Muscle layer of duodenum (tissue), 2 donors: ENCODE data around the gene NTSR1.

Source experiments
- H3K27ac ChIP-seq: one replicate; pipeline ENCODE4 v1.7.0; 2013; ENCODE audit warnings: mild to moderate bottlenecking, low read length
- H3K27me3 ChIP-seq: one replicate; pipeline ENCODE4 v1.7.0; 2013; ENCODE audit warnings: low read depth, mild to moderate bottlenecking, control low read depth, low read length
- H3K36me3 ChIP-seq, 2 donors: one replicate each; pipeline ENCODE4 v1.7.0; 2013; ENCODE audit warnings: low read length in 2 of 2, control low read depth in 1 of 2, mild to moderate bottlenecking in 1 of 2; ENCODE audit not compliant: insufficient read depth in 2 of 2, control insufficient read depth in 1 of 2
- H3K4me1 ChIP-seq, 2 donors: one replicate each; pipeline ENCODE4 v1.7.0; 2013; ENCODE audit warnings: low read length in 2 of 2, mild to moderate bottlenecking in 2 of 2, control low read depth in 1 of 2, moderate library complexity in 1 of 2; ENCODE audit not compliant: insufficient read depth in 2 of 2, control insufficient read depth in 1 of 2
- H3K4me3 ChIP-seq, 2 donors: one replicate each; pipeline ENCODE4 v1.7.0; 2013; ENCODE audit warnings: low read length in 2 of 2, low read depth in 1 of 2, mild to moderate bottlenecking in 1 of 2
- H3K9me3 ChIP-seq, 2 donors: one replicate each; pipeline ENCODE4 v1.7.0; 2013; ENCODE audit warnings: low read length in 2 of 2, control low read depth in 1 of 2, mild to moderate bottlenecking in 1 of 2; ENCODE audit not compliant: control insufficient read depth in 1 of 2
- donor health status: healthy.

The NTSR1 gene

DNA sequence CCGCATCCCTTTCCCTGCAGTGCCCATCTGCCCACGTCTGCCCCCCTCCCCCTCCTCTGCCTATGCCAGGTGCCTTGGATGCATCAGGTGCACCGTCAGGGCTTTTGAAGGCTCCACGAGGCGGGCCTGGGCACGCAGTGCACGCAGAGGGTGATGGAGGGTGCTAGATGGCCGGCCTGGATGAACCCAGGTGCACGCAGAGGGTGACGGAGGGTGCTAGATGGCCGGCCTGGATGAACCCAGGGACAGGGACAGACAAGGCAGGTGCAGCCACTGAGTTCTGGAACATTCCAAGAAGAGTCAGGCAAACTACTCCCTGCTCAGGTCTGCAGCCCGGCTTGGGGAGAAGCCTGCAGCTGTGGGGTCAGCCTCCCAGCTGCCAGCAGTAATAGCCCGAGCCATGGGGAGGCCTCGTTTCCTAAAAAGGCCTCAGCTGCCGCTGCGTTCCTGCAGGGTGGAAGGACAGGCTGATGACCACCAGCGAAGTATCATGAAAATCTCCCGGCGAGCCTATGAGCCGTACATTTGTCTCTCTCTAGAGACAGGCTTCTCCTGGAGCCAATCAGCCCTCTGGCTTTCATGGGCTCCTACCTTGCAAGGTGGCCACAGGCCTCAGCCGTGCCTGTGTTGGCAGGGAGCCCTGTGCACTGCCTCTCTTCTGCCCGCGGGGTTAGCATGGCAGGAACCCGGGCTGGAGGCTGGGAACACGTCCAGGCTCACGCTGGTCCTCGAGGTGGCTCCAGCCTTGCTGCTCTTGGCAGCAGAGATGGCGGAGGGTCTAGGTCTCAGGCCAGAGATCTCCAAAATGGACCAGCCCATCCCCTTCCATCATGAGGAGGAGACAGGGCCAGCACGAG lies 29.6 kb downstream of the NTSR1 start:
- H3K9me3 ChIP-seq: no peaks in the 10 kb centered on the region
- H3K4me1 ChIP-seq: peaks cover 0 to 12% of the 10 kb centered on the region in 2 donors
- no peak overlapping the region for H3K4me3 ChIP-seq
- H3K27ac ChIP-seq: no peak overlapping the region
- no peaks in the 10 kb centered on the region for H3K36me3 ChIP-seq
- peaks cover 12% of the 10 kb centered on the region for H3K27me3 ChIP-seq

DNA sequence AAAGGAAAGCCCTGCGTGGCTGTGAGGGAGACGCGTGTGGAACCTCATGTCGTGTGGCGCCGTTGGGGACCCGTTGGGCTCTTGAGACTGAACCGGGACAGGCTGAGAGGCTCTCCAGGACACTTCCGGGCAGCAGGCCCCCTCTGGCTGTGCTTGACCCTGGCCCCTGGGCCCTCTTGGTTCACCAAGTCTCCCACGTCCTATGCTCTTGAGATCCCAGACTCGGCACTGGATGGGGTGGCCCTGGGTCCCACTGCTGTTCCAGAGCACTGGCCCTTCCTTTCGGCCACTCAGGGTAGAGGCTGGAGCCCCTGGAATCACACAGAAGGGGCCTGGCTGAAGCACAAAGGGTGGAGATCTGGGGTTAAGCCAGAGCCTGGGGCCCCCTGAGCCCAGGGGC lies 30.4 kb downstream of the NTSR1 start:
- Histone ChIP-seq H3K36me3 (no peaks in the 10 kb centered on the region), H3K4me1 (peaks cover 0 to 12% of the 10 kb centered on the region in 2 donors), H3K27me3 (peaks cover 12% of the 10 kb centered on the region), H3K27ac (no peak overlapping the region), H3K9me3 (no peaks in the 10 kb centered on the region), H3K4me3 (no peak overlapping the region)

DNA sequence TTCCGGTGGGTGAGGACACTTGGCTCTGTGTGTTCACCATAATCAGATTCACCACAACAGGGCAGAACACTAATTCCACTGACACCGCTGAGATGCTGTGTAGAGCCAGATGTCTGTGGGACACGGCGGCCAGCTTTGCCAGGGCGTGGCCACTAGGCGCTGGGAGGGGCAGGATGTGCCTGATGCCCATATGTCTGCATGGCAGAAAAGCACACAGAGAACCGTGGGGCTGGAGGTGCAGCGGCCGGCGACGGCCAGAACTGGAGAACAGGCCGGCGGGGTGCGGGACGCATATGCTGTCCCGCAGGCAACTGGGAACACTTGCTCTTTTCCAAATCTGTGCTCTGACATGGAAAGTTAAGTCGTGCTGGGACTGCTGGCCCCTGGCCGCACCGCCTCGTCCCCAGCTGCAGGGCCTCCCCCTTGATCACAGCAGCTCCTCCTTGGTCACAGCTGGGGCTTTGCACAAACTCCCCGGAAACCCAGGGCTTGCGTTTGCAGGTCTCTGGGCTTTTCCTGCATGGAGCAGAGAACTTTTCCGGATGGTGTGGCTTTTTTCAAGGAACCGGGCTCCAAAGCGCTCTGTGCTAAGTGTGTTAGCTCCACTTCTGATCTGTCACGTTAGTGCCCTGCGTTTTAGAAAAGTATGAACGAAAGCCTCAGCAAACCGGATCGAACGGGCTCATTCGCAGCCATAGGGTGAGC lies 31.1 kb downstream of the NTSR1 start:
- H3K4me3 ChIP-seq: peak overlapping the region in 1 of 2 donors; percentile 17
- peaks cover 12% of the 10 kb centered on the region for H3K27me3 ChIP-seq
- H3K27ac ChIP-seq: no peak overlapping the region
- no peaks in the 10 kb centered on the region for H3K36me3 ChIP-seq
- no peaks in the 10 kb centered on the region for H3K9me3 ChIP-seq
- H3K4me1 ChIP-seq: peaks cover 0 to 12% of the 10 kb centered on the region in 2 donors

DNA sequence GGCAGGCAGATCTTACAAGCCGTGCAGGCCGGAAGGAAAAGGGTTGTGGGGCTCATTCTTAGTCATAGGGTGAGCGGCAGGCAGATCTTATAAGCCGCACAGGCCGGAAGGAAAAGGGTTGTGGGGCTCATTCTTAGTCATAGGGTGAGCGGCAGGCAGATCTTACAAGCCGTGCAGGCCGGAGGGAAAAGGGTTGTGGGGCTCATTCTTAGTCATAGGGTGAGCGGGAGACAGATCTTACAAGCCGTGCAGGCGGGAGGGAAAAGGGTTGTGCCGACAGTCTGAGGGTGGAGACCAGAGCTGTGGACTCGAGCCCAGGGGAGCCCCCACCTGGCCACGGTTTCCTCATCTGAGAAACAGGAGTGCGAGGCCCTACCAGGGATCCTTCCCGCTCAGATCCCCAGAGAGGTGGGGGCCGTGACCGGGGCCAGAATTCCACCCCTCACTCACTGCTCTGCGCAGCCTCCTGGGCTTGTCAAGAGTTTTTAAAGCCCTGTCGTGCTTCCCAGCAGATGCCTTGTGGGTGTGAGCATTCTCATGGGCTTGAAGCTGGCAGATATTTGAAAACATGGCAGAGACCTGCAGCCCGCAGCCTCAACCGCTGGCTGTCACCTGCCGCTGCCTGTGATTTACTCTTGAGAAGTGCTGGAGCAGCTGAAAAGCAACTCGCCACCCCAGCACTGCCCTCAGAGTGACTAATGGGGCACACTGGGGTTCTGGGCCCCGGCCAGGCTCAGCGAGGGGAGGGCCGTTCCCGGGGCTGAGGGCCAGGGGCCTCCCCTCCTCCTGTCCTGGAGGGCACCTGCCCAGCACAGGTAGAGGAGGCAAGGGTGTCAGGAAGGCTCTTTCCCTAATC lies 31.9 kb downstream of the NTSR1 start:
- Histone ChIP-seq H3K4me3 (no peak overlapping the region), H3K27ac (no peak overlapping the region), H3K4me1 (peaks cover 0 to 12% of the 10 kb centered on the region in 2 donors), H3K9me3 (no peaks in the 10 kb centered on the region), H3K27me3 (peaks cover 12% of the 10 kb centered on the region), H3K36me3 (no peaks in the 10 kb centered on the region)

DNA sequence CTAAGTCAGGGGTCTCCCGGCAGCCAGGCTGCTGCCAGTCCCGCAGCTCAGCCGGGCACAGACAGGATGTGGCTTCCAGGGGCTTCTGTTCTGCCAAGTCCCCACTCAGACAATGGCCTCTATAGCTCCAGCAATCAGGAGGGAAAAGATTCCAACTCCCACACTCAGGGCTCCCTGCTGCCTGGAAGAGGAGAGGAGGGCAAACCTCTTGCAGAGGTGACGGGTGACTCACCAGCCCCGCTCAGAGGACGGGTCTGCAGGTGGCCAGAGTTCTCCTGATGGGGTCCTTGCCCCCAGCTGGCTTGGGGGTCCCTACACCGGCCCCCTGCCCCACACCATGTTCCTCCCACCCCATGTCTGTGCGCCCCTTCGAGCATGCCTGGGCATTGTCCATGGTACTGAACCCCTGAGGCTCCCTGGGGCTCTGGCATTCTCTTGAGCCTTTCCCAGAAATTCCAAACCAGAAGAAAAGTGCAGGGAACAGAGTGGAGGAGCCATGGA lies 32.6 kb downstream of the NTSR1 start:
- no peak overlapping the region for H3K27ac ChIP-seq

DNA sequence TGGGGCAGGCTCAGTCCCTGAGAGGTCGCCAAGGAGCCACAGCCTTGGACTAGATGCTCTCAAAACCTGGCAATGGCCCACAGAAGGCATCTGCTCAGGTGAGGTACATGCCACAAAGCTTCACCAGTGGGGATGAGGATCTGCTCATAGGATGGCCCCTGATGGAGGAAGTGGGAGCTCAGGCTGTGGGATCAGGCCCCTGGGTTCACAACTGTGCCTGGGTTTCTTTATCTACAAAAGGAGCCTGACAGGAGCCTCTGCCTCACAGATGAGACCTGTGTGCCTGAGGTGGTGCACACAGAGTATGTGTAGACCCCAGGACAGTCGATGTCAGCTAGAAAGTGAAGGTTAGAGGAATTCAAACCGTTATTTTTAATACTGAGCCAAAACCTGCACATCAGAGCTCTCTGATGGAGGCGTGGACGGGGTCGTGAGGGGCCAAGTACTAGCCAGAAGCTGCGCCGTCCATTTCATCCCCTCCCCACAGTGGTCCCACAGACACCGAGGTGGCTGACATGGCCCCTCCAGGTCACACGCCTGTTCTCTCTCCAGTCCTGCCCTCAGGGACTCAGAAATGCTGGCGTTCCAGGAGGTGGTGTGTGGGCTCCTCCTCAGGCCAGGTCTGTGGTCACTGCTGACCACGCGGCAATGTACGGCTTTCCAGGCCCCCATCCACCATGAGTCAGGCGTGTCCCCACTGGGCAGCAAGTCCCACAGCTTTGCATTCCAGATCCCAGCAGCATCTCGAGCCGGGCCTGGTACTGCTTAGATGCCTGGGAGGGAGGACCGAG lies 33.3 kb downstream of the NTSR1 start:
- Histone ChIP-seq H3K4me3 (no peak overlapping the region), H3K36me3 (no peaks in the 10 kb centered on the region), H3K9me3 (no peaks in the 10 kb centered on the region), H3K4me1 (peaks cover 0 to 12% of the 10 kb centered on the region in 2 donors), H3K27me3 (peaks cover 12% of the 10 kb centered on the region), H3K27ac (no peak overlapping the region)

More for the DNA sequence above, 32.6 kb downstream of the NTSR1 start:
- H3K36me3 ChIP-seq: no peaks in the 10 kb centered on the region
- H3K9me3 ChIP-seq: no peaks in the 10 kb centered on the region
- H3K4me1 ChIP-seq: peaks cover 0 to 12% of the 10 kb centered on the region in 2 donors
- H3K27me3 ChIP-seq: peaks cover 12% of the 10 kb centered on the region
- H3K4me3 ChIP-seq: no peak overlapping the region

DNA sequence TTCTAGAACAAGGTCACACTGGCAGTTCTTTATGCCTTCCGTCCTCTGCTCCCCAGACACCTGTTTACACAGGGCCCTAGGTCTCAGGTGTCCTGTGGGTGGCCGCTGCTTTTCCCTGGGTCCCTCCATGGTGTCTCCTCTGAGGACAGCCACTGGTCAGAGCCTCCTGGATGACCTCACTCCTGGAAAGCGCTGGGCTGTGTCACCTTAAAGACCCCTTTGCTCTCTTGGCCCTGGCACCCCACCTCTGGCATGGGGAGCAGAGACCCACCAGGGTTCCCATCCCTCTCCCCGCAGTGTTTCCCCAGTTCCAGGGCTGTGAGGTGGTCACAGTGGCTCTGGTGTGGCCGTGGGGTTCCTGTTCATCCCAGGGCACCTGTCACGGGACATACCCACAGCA lies 33.9 kb downstream of the NTSR1 start:
- Histone ChIP-seq H3K9me3 (no peaks in the 10 kb centered on the region), H3K4me1 (peaks cover 0 to 12% of the 10 kb centered on the region in 2 donors), H3K27me3 (peaks cover 12% of the 10 kb centered on the region), H3K36me3 (no peaks in the 10 kb centered on the region), H3K27ac (no peak overlapping the region), H3K4me3 (no peak overlapping the region)

DNA sequence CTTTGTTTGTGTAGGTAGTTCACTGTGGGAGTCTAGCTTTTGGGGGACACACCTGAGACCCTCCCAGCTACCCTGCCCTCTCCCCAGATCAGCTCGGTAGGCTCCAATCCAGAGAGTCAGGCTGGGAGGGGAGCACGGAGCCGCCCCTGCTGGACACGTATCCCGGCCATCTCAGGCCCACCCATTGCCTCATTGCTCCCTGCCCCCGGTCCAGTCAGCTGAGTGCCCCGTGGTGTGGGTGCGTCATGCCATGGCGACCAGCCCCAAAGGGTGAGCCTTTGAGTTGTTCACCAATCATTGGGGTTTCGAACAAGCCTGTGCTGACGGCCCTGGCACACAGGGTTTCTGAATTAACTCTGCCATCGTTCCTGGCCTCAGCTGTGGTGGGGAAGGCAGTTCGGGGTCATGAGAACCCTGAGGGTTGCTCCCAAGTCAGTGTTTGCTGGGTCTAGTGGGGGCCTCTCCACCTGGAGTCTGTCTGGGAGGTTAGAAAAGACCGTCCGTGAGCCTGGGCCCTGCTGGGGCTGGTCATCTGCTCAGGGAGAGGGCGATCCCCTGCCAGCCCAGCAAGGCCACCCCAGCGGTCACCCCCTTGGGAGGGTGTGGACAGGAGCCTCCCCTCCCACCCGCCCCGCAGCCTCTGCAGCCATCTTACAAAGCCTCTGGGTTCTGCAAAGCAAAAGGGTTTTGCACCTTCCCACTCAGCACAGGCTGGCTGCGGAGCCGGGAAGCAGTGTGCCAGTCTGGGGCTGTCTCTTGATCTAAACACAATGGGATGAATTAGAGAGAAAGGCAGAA lies 34.5 kb downstream of the NTSR1 start:
- Histone ChIP-seq H3K4me3 (no peak overlapping the region), H3K27me3 (peaks cover 12% of the 10 kb centered on the region), H3K9me3 (no peaks in the 10 kb centered on the region), H3K36me3 (no peaks in the 10 kb centered on the region), H3K4me1 (peaks cover 0 to 12% of the 10 kb centered on the region in 2 donors), H3K27ac (no peak overlapping the region)

DNA sequence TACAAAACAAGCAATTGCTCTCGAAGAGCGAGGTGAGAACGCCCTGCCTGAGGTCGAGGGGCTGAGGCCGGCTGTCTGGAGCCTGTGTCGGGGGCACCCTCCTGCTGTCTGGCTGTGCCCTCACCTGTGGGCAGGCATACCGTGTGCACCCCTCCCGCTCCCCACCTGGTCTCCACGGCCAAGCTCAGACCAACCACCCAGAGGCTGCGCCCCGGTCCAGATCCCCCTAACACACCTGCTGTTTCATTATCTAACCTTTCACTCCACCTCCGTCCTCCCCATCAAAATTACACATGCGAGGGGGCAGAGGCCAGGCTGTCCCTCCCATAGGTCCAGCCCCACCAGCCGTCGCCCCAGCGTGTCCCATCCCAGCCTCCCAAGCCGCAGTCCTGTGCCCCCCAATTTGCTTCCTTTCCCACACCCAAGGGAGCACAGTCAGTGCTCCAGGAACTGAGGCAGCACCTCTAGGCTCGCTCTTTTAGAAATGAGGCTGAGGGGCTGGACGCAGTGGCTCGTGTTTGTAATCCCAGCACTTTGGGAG lies 35.2 kb downstream of the NTSR1 start:
- Histone ChIP-seq H3K4me3 (no peak overlapping the region), H3K27ac (no peak overlapping the region), H3K9me3 (no peaks in the 10 kb centered on the region), H3K4me1 (peaks cover 0 to 12% of the 10 kb centered on the region in 2 donors), H3K27me3 (peaks cover 12% of the 10 kb centered on the region), H3K36me3 (no peaks in the 10 kb centered on the region)
